LNCAP (cell line): Measurements from ENCODE around the gene C10orf105.
A peak's percentile ranks its signal among the peaks of the same experiment; 100 is the strongest.

ENCODE experiments used
- TF ChIP-seq, protein P1 (sequence below): fragments of 450-650 bp; IDR thresholded peaks from 2 replicates; pipeline ENCODE4 v1.5.1; 2017; ENCODE audit warnings: mild to moderate bottlenecking

C10orf105 gene

DNA sequence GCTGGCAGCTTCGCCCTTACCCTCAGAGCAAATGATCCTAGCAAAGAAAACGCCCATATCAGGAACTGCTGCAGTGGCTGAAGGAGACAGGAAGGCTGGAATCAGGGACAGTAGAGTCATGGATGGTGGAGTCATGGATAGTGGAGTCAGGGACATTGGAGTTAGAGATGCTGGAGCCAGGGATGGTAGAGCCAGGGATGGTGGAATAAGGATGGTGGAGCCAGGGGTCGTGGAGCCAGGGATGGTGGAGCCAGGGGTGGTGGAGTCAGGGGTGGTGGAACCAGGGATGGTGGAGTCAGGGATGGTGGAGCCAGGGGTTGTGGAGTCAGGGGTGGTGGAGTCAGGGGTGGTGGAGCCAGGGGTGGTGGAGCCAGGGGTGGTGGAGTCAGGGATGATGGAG is 31.3 kb downstream of the C10orf105 start:
- TF ChIP-seq, protein P1, sequence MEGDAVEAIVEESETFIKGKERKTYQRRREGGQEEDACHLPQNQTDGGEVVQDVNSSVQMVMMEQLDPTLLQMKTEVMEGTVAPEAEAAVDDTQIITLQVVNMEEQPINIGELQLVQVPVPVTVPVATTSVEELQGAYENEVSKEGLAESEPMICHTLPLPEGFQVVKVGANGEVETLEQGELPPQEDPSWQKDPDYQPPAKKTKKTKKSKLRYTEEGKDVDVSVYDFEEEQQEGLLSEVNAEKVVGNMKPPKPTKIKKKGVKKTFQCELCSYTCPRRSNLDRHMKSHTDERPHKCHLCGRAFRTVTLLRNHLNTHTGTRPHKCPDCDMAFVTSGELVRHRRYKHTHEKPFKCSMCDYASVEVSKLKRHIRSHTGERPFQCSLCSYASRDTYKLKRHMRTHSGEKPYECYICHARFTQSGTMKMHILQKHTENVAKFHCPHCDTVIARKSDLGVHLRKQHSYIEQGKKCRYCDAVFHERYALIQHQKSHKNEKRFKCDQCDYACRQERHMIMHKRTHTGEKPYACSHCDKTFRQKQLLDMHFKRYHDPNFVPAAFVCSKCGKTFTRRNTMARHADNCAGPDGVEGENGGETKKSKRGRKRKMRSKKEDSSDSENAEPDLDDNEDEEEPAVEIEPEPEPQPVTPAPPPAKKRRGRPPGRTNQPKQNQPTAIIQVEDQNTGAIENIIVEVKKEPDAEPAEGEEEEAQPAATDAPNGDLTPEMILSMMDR = no peak

DNA sequence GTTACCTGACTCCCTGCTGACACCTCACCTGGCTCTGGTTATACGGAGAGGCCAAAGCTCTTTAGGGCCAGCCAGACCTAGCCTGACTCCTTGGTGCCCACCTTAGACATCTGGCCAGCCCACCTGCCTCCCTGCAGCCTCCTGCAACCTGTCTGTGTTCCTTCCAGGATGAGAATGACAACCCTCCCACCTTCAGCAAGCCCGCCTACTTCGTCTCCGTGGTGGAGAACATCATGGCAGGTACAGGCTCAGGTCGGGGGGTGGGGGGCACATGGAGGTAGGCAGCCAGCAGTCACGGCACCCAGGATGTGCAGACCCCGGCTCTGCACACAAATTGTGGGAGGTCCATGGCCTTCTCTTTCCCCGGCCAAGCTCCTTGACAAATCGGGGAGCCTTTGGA is 32.1 kb downstream of the C10orf105 start:
- TF ChIP-seq, protein P1 = no peak

DNA sequence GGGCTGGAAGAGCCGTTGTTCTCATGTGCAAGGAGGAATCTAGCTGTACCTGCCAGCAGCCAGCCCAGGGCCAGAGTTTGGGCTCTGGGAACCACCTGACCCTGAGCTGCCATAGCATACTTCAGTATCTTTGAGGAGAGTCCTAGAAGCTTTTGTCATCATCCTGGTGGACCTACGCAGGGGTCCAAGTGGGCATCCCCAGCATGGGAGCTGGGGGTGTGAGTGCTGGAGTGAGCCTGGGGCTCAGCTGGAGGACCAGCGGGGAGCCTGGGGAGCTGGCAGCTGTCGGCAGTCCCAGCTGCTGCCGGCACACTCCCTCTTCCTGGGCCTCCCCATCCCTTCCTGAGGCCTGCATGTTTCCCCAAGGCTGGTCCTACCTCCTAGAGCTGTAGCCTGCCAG is 32.5 kb downstream of the C10orf105 start:
- TF ChIP-seq, protein P1 = no peak

DNA sequence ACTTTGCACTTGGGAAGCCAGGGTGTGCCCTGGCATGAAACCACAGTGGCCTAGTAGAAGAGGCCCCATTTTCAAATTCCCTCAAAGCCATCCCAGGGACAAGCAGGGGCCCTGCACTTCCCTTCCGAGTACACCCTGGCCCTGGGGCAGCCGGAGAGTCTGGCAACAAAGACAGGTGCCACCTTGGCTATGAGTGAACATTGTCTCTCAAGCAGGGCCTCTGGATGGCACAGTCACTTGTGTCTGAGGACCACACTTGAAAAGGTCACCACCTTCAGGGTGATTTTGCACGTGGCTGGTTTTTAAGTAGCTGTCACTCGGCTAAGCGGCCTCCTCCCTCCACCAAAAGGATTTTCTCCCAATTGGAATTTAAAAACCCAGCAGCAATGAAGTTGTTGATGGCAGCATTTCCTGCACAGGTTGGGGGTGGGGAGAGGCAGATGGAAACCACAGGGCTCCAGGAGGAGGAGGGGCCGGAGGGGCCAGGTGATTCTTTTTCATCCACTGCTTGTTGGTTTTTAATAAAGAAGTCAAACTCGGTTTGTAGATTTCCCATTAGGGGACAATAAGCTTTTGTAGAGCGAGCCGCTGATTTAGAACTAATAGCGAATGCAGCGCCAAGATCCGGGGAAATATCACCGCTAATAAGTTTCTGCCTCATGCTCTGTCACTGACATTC is 33.9 kb downstream of the C10orf105 start:
- TF ChIP-seq, protein P1 = no peak

DNA sequence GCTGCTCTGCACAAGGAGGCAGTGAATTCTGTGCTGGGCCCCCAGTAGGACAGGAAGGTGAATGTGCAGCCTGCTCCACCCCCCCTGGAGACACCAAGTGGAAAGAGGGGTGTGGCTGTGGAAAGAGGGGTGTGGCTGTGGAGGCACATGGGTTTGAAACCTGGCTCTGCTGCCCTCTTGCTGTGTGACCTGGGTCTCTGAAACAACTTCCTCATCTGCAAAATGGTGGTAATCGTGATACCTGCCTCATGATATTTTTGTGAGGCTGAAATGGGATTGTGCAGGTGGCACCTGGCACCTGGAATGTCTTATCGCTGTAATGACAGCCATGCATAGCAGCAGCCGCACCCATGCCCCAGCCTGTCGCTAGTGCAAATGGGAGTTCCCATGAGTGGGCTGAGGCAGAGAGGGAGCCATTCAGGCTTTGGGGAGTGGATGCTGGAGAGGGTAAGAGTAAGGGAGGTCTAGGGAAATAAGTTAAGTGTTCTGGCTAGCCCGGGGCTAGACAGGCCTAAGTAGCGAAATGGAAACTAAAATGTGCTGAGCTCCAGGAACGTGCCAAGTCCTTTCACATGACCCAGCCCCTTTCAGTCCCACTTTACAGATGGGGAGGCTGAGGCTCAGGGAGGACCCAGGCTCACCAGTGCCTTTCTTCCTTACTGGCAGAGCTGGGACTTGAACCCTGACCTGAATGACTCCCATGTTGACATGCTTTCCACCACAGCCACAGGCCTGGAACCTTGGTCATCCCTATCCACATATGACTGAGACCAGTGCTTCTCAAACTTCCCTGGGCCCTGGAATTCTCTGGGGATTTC is 35.0 kb downstream of the C10orf105 start:
- TF ChIP-seq, protein P1 = peak; percentile 29; the same call in 1 of the 2 replicates

DNA sequence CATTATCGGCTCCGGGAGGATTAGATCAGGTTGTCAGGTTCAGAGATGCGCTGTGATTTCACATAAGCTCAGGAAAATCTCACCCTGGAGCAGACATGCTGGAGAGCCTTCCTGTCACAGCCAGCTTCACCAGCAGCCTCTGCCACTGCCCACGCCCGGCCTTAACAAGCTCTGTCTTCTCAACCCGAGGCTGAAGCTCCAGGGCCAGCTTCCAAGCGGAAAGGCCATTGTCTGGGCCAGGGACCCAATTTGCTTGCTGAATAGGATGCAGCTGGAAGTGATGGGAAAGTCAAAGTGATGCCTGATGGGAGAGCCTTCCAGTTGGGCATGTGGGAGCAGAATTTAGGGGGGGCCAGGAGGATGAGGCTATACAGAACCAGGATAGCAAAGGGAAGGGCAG is 36.3 kb downstream of the C10orf105 start:
- TF ChIP-seq, protein P1 = no peak

DNA sequence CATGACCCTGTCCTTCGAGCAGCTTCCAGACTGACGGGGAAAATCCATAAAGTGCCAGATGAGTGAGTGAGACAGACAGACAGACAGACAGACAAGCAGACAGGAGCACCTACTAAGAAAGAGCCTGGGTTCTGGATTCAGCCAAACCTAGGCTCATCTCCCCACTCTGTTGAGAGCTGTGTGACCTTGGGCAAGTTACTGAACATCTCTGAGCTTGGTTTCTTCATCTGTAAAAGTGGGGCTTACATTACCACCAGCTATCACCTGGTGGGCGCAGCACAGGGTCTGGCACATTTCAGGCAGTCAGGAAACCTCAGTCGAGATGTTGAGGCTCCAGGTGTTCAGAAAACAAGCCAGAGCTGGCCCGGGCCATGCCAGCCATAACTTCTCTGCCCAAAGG is 37.6 kb downstream of the C10orf105 start:
- TF ChIP-seq, protein P1 = no peak
